Fibroblast of the aortic adventitia (primary cell): ENCODE measurements around the gene CCNF. TPM values are rescaled to one million over a fixed set of nuclear protein-coding genes. Genes with fewer than 3 reads are reported as not detected.

Source experiments
- DNase-seq: peaks from one replicate; pipeline ENCODE4 v3.0.0-alpha.2; 2010; ENCODE audit warnings: low read depth
- H3K4me3 ChIP-seq: 2 replicates; pipeline ENCODE4 v1.5.1; 2011; ENCODE audit warnings: low read depth, mild to moderate bottlenecking, control low read depth, low read length, moderate library complexity
- CTCF ChIP-seq: IDR thresholded peaks from 2 replicates; pipeline ENCODE4 v1.5.1; 2011; ENCODE audit warnings: mild to moderate bottlenecking, low read length, control low read depth, inconsistent platforms; ENCODE audit not compliant: insufficient read depth
- total RNA-seq: library from RNA; depleted of rRNA; stranded (reverse); fragments of >200 nt; gene quantifications from 2 replicates; pipeline ENCODE4 v1.2.3, GENCODE V29; 2012; ENCODE audit warnings: low replicate concordance

The CCNF gene
- total RNA-seq, 1 donor = 21.1 TPM

- TF ChIP-seq CTCF = no peak
- DNase-seq = no peak
- no peak overlapping the region for H3K4me3 ChIP-seq
These were observed 69.4 kb downstream of the CCNF start for GRCh38 chr16:2498531-2499253.

GRCh38 chr16:2499454-2499853, 70.2 kb downstream of the CCNF start:
- no peak for DNase-seq
- no peak for TF ChIP-seq CTCF
- H3K4me3 ChIP-seq = no peak overlapping the region

DNA sequence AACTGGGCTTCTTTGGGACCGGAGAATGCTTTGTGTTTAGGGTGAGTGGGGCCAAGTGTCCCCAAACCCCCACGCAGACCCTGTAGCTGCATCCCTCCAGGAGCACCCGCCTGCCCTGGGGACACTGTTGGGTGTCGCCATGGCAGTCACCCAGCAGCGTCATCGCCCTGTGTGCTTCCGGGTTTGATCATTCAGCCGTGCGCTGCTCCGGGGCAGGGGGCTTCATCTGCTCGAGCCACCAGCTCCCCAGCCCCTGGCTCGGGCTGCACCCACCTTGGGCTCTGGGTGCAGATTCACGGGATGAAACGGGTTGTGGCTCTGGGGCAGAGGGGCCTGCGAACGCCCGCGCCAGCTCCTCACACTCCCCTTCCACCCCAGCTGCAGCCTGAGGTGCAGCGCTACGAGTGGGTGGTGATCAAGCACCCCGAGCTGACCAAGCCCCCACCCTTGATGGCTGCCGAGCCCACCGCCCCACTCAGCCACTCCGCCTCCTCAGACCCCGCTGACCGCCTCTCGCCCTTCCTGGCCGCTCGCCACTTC, 70.7 kb downstream of the CCNF start:
- TF ChIP-seq CTCF = no peak
- H3K4me3 ChIP-seq = no peak overlapping the region
- DNase-seq = no peak

DNA sequence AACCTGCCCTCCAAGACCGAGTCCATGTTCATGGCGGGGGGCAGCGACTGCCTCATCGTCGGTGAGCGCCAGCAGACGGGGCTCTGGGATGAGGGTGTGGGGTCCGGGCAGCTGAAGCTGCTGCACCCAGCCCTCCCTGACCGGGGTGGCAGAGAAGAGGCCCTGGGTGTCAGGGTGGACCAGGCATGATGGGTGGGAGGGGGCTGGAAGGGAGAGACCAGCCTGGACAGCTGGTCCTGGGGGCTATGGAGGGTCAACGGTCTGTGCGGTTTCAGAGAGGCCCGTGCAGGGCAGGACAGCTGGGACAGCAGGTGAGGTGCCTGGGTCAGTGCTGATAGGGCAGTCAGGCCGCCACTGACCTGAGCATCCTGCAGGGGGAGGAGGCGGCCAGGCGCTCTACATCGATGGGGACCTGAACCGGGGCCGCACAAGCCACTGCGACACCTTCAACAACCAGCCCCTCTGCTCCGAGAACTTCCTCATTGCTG, 71.2 kb downstream of the CCNF start:
- TF ChIP-seq CTCF = no peak
- no peak for DNase-seq
- no peak overlapping the region for H3K4me3 ChIP-seq

DNA sequence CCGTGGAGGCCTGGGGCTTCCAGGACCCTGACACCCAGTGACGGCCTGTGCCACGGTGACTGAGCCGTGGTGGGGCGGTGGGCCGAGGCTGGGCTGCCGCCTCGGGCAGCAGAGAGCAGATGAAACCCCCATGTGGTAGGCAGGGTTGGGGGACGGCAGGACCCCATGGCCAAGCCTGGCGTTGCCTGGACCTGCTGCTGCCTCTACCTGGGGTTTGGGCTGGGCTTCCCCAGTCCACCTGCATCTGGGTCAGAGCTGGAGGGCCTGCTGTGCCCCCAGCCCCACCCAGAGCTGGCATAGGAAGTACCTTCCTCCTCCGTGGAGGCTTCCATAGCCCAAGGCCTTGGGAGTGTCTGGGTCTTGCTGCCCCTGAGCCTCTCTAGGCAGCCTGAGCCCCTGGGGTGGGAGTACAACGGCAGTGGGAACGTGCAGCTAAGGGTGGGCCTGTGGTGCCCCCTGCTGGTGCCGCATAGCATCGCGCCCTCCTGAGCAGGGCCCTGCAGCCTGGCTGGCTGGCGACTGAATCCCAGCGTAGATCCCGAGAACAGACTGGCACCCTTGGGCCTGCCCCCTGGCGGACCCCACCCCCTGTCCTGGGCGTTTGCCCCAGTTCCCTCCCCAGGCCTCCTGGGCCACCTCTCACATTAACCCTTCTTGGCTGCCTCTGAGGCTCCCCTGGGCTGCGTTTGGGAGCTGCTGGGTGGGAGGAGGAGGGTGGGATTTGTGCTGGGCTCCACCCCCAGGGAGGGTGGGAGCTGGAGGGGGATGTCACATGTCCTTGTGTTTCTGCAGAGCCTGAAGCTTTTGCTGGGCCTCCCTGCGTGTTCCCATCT, 71.9 kb downstream of the CCNF start:
- TF ChIP-seq CTCF = peak; percentile 98
- peak; percentile 79 for DNase-seq
- no peak overlapping the region for H3K4me3 ChIP-seq

DNA sequence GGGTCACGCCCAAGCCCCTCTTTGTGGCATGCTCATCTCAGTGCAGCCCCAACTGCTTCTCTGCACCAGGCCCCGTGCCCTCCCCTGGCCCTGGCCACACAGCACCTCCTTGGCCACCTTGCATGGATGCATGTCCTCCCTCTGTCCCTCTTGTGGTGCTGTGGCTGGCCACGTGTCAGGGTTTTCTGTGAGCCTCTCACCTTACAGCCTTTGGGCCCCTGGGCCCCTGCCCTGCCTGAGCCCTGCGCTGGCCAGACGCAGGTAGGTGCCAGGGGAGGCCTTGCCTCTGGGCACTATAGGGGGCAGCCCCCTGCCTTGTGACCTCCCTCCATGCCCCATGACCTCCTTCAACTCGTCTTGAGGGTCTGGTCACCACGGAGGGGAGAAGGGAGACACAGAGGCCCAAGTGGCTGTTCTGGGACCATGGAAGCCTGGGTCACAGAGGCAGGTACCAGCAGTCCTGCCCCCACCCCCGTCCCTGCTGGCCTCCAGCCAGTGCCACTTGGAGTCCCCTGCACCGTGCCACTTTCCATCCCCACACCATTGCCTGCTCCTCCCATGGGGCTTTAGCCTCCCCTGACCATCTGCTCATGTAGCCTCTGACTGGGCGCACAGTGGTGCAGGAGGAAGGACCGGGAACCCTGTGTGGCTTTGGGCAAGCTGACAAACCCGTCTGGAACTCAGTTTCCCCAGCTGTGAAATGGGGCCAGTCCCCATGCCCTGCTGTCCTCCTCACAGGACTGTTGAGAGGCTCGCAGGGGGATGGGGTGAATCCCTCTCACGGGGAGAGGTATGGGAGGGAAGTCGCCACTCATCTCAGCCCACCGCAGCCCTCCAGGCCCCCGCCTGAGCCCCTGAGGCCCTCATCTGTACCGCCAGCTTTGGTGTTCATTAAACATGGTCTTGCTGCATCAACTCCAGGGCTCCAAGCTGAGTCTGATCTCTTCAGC, 73.0 kb downstream of the CCNF start:
- no peak for TF ChIP-seq CTCF
- DNase-seq = no peak
- H3K4me3 ChIP-seq = no peak overlapping the region
